Osteoblast (primary cell): ENCODE measurements around the gene ITPR1. TPM values are rescaled to one million over a fixed set of nuclear protein-coding genes. Genes with fewer than 3 reads are reported as not detected.

Source experiments
- DNase-seq: peaks from one replicate; pipeline ENCODE4 v3.0.0; 2011; ENCODE audit warnings: low spot score, mixed read lengths; ENCODE audit not compliant: insufficient read length; ENCODE audit errors: missing footprints
- H2AFZ ChIP-seq: 2 replicates; pipeline ENCODE4 v1.6.0; 2011; ENCODE audit warnings: mild to moderate bottlenecking, low read length
- H3K27ac ChIP-seq: 2 replicates; pipeline ENCODE4 v1.5.1; 2011; ENCODE audit warnings: mild to moderate bottlenecking, low read depth, low read length, moderate library complexity
- H3K27me3 ChIP-seq: 2 replicates; pipeline ENCODE4 v1.6.0; 2012; ENCODE audit warnings: mild to moderate bottlenecking, control low read depth, inconsistent platforms, low read length, moderate library complexity; ENCODE audit not compliant: insufficient read depth
- H3K36me3 ChIP-seq: 2 replicates; pipeline ENCODE4 v1.5.1; 2011; ENCODE audit warnings: mild to moderate bottlenecking, low read length, control low read depth, moderate library complexity; ENCODE audit not compliant: insufficient read depth
- H3K4me1 ChIP-seq: 2 replicates; pipeline ENCODE4 v1.5.1; 2011; ENCODE audit warnings: mild to moderate bottlenecking, low read length, control low read depth, moderate library complexity; ENCODE audit not compliant: insufficient read depth
- H3K4me2 ChIP-seq: 2 replicates; pipeline ENCODE4 v1.6.0; 2011; ENCODE audit warnings: mild to moderate bottlenecking, low read length; ENCODE audit not compliant: insufficient read depth
- H3K4me3 ChIP-seq: fragments of 200-600 bp; sonication (generic); 3 replicates; pipeline ENCODE4 v1.5.1; 2012; ENCODE audit warnings: mild to moderate bottlenecking, low read length, inconsistent platforms; ENCODE audit not compliant: insufficient read depth
- H3K79me2 ChIP-seq: 2 replicates; pipeline ENCODE4 v1.6.0; 2012; ENCODE audit warnings: mild to moderate bottlenecking, low read length, control low read depth, inconsistent platforms; ENCODE audit not compliant: insufficient read depth
- H3K9me3 ChIP-seq: 2 replicates; pipeline ENCODE4 v1.5.1; 2011; ENCODE audit warnings: low read depth, low read length, control low read depth
- H4K20me1 ChIP-seq: 2 replicates; pipeline ENCODE4 v1.6.0; 2012; ENCODE audit warnings: mild to moderate bottlenecking, low read length, control low read depth; ENCODE audit not compliant: insufficient read depth
- total RNA-seq: library from RNA; depleted of rRNA; stranded (reverse); fragments of >200 nt; gene quantifications from 2 replicates; pipeline ENCODE4 v1.2.3, GENCODE V29; 2012
- TF ChIP-seq, protein P1 (sequence below): IDR thresholded peaks from 2 replicates; pipeline ENCODE4 v1.5.1; 2011; ENCODE audit warnings: mild to moderate bottlenecking, low read depth, low read length, moderate library complexity; ENCODE audit errors: extremely low read depth

ITPR1 gene
- total RNA-seq, 1 donor, result 16.6 TPM

GRCh38 chr3:4856136-4856535 is 363.0 kb downstream of the ITPR1 start:
- peaks cover 8% of the 10 kb centered on the region for H3K4me1 ChIP-seq
- H3K4me3 ChIP-seq, result no peak overlapping the region
- H3K79me2 ChIP-seq, result no peaks in the 10 kb centered on the region
- DNase-seq, result no peak
- H3K4me2 ChIP-seq, result no peak overlapping the region
- H3K27ac ChIP-seq, result no peak overlapping the region
- H3K36me3 ChIP-seq, result no peaks in the 10 kb centered on the region
- H3K27me3 ChIP-seq, result no peaks in the 10 kb centered on the region
- H4K20me1 ChIP-seq, result no peaks in the 10 kb centered on the region
- H3K9me3 ChIP-seq, result no peaks in the 10 kb centered on the region
- TF ChIP-seq, protein P1, sequence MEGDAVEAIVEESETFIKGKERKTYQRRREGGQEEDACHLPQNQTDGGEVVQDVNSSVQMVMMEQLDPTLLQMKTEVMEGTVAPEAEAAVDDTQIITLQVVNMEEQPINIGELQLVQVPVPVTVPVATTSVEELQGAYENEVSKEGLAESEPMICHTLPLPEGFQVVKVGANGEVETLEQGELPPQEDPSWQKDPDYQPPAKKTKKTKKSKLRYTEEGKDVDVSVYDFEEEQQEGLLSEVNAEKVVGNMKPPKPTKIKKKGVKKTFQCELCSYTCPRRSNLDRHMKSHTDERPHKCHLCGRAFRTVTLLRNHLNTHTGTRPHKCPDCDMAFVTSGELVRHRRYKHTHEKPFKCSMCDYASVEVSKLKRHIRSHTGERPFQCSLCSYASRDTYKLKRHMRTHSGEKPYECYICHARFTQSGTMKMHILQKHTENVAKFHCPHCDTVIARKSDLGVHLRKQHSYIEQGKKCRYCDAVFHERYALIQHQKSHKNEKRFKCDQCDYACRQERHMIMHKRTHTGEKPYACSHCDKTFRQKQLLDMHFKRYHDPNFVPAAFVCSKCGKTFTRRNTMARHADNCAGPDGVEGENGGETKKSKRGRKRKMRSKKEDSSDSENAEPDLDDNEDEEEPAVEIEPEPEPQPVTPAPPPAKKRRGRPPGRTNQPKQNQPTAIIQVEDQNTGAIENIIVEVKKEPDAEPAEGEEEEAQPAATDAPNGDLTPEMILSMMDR, result no peak
- H2AFZ ChIP-seq, result no peak overlapping the region

GRCh38 chr3:4856564-4856963 is 363.4 kb downstream of the ITPR1 start:
- H4K20me1 ChIP-seq, result no peaks in the 10 kb centered on the region
- H3K27me3 ChIP-seq, result no peaks in the 10 kb centered on the region
- peaks cover 8% of the 10 kb centered on the region for H3K4me1 ChIP-seq
- H3K9me3 ChIP-seq, result no peaks in the 10 kb centered on the region
- TF ChIP-seq, protein P1, result no peak
- no peak overlapping the region for H2AFZ ChIP-seq
- no peak overlapping the region for H3K4me2 ChIP-seq
- H3K36me3 ChIP-seq, result no peaks in the 10 kb centered on the region
- H3K27ac ChIP-seq, result no peak overlapping the region
- H3K4me3 ChIP-seq, result no peak overlapping the region
- no peaks in the 10 kb centered on the region for H3K79me2 ChIP-seq
- DNase-seq, result no peak

- H3K27me3 ChIP-seq, result no peaks in the 10 kb centered on the region
- H3K36me3 ChIP-seq, result no peaks in the 10 kb centered on the region
- no peak overlapping the region for H3K4me3 ChIP-seq
- TF ChIP-seq, protein P1, result no peak
- H4K20me1 ChIP-seq, result no peaks in the 10 kb centered on the region
- H3K27ac ChIP-seq, result no peak overlapping the region
- H3K79me2 ChIP-seq, result no peaks in the 10 kb centered on the region
- no peak for DNase-seq
- H3K4me2 ChIP-seq, result no peak overlapping the region
- H3K9me3 ChIP-seq, result no peaks in the 10 kb centered on the region
- H3K4me1 ChIP-seq, result peaks cover 8% of the 10 kb centered on the region
- H2AFZ ChIP-seq, result no peak overlapping the region
Observed at GRCh38 chr3:4856986-4857385, 363.8 kb downstream of the ITPR1 start.

GRCh38 chr3:4859788-4860187 is 366.6 kb downstream of the ITPR1 start:
- no peaks in the 10 kb centered on the region for H3K79me2 ChIP-seq
- H3K36me3 ChIP-seq, result no peaks in the 10 kb centered on the region
- H3K4me2 ChIP-seq, result no peak overlapping the region
- no peaks in the 10 kb centered on the region for H3K4me1 ChIP-seq
- no peak for DNase-seq
- no peaks in the 10 kb centered on the region for H3K27me3 ChIP-seq
- no peak overlapping the region for H3K27ac ChIP-seq
- H4K20me1 ChIP-seq, result no peaks in the 10 kb centered on the region
- no peak overlapping the region for H2AFZ ChIP-seq
- H3K9me3 ChIP-seq, result no peaks in the 10 kb centered on the region
- TF ChIP-seq, protein P1, result no peak
- H3K4me3 ChIP-seq, result no peak overlapping the region
